ENCODE results near the gene ODF2L.
"Not testable (repeated sequence)": the region's sequence is repeated elsewhere in the genome, so short reads cannot be mapped to it uniquely, and the experiment has no call there.

ODF2L gene

DNA sequence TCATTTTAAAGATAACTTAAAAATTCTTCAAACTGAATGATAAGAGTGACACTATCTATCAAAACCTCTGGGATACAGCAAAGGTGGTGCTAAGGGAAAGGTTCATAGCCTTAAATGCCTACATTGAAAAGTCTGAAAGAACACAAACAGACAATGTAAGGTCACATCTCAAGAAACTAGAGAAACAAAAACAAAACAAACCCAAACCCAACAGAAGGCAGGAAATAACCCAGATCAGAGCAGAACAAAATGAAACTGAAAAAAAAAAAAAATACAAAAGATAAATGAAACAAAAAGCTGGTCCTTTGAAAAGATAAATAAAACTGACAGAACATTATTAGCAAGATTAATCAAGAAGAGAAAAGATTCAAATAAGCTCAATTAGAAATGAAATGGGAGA, 6.8 kb downstream of the ODF2L start:
- no peak for DNase-seq (ENCODE audit: low read depth, low spot score)
- no peak overlapping the region for H3K4me3 ChIP-seq (ENCODE audit: low read length)

DNA sequence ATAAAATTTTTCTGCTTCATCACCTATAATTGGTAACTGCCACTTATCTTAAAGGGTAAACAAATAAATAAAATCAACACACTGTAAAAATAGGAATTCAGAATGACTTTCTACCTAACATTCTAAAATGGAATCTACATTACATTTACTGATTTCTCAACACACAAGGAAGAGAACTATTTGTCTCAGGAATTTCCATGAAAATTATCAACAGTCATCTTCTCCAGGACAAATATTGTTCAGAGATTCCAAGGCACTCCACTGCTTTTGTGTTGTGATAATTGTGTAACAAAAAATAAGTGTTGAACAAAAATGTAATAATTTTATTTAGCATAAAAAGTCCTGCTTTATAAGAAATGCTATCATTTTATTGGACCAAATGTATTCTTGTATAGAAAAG, 7.3 kb downstream of the ODF2L start:
- DNase-seq (ENCODE audit: low read depth, low spot score): no peak
- no peak overlapping the region for H3K4me3 ChIP-seq (ENCODE audit: low read length)

DNA sequence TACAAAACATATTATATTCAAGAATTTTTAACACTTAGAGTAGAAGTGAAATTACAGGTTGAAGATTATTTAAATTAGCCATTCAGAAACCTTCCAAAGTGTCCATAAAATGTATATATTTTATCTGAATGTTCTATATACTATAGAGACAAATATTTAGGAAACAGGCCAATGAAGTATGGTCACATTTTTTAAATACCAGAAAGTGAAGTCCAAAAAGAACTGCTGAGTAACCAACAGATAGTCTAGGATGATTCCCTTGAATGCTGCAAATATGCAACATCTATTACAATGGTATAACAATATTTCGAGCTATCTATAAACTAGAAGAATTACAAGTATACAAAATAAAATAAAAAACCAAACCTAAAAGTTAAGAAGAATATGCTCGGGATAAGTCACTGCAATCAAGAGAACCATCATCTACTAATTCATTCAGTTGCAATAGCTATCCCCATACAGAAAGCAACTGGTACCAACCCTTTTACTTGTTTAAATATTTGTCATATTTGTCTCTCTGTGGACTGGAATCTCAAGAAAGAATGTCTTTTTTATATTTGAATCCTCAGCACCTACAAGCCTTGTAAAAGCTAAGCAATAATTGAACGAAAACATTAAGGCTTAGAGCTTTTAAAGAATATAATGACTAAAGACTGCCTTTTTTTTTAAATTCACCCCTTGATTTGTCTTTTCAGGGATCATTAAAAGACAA, 8.1 kb downstream of the ODF2L start:
- DNase-seq (ENCODE audit: low read depth, low spot score): no peak
- H3K4me3 ChIP-seq (ENCODE audit: low read length): no peak overlapping the region

DNA sequence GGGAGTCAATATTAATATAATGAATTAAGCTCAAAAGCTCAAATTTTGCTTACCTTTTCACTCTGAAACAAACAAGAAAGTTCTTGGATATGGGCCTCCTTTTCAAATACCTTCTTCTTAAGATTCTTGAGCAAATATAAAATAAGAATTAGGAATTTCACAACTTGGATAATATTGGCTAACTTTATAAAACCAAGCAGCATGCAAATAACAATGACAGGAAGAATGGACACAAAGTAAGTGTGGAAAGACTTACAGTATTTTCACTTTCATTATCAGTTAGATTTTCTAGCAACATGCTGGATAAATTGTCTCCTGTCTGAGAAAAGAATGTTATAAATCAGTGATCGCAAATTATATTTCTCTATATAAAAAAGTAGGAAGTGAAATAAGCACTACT, 13.2 kb downstream of the ODF2L start:
- no peak for DNase-seq (ENCODE audit: low read depth, low spot score)

DNA sequence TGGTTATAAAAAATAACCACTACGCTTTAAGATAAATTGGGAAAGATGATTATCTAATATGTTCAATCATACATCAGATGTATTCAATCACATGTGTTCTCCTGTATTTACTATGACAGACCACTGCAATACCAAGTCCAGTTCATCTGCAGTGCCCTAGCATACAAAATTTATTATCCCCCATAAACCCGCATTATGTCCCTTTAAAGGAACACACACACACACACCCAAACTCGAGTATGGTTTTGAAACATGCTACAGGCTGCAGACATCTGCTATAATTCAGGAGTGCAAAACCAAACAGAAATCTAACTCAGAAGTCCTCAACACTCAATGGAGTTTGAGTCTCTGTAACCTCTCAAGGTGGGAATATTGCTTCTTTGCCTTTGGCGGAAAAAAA, 14.9 kb downstream of the ODF2L start:
- DNase-seq (ENCODE audit: low read depth, low spot score): no peak

More for the DNA sequence above, 13.2 kb downstream of the ODF2L start:
- no peak overlapping the region for H3K4me3 ChIP-seq (ENCODE audit: low read length)

DNA sequence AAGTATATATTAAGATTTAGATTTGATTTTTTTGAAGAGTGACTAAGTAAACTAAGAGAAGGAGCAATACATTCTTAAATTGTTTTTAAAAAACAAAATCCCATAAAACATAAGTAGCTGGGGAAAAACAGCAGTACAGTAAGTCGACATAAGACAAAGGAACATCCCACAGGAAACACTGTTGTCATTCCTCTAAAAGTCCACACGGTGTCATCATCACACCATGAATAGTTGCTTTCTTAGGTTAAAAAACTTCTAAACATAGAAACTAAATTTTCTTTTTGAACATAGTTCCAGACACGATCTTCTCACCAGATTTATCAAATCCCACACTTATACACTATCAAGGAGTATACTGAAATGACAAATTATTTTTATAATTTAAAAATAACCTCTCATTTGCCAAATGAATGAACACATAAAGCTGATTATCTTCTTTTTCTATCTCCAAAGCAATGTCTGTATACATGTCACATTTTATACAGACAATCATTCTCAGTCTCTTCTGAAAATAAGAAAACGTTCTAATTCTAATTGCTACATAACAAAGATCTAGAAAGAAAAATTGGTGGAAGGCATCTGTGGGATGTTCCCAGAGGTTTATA, 15.8 kb downstream of the ODF2L start:
- H3K4me3 ChIP-seq (ENCODE audit: low read length): no peak overlapping the region
- DNase-seq (ENCODE audit: low read depth, low spot score): peak; percentile 68

More for the DNA sequence above, 14.9 kb downstream of the ODF2L start:
- H3K4me3 ChIP-seq (ENCODE audit: low read length): no peak overlapping the region

DNA sequence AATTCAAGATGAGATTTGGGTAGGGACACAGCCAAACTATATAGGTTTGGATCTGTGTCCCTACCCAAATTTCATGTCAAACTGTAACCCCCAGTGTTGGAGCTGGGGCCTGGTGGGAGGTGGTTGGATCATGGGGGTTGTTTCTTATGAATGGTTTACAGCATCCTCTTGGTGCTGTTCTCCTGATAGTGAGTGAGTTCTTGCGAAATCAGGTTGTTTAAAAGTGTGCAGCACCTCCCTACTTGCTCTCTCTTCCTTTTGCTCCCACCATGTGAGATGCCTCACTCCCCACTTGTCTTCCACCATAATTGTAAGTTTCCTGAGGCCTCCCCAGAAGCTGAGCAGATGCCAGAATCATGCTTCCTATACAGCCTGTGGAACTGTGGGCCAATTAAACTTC, 17.3 kb downstream of the ODF2L start:
- no peak for DNase-seq (ENCODE audit: low read depth, low spot score)
- no peak overlapping the region for H3K4me3 ChIP-seq (ENCODE audit: low read length)

DNA sequence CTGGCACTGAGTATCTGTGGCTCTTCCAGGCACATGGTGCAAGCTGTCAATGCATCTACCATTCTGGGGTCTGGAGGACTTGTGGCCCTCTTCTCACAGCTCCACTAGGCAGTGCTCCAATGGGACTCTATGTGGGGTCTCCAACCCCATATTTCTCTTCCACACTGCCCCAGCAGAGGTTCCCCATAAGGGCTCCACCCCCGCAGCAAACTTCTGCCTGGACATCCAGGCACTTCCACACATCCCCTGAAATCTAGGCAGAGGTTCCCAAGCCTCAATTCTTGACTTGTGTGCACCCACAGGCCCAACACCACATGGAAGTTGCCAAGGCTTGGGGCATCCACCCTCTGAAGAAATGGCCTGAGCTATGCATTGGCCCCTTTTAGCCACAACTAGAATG, 18.8 kb downstream of the ODF2L start:
- H3K4me3 ChIP-seq (ENCODE audit: low read length): no peak overlapping the region
- DNase-seq (ENCODE audit: low read depth, low spot score): no peak

DNA sequence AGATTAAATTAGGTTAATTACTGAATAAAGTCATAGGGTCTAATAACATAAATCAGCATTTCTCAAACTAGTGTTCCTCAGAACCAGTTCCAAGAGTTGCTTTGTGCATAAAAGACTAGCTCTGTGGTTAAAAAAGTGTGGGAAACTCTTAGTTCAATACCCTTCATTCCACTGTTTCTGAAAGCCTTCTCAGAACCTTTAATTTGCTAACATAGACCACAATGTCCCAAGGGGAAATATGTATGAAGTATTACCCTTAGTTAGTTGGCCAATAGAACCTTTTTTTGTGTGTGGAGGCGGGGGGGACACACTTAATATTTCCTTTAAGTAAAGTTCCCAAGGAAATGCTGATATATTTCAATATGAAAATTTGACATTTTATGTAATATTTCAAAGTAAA, 20.4 kb downstream of the ODF2L start:
- no peak for DNase-seq (ENCODE audit: low read depth, low spot score)
- no peak overlapping the region for H3K4me3 ChIP-seq (ENCODE audit: low read length)

DNA sequence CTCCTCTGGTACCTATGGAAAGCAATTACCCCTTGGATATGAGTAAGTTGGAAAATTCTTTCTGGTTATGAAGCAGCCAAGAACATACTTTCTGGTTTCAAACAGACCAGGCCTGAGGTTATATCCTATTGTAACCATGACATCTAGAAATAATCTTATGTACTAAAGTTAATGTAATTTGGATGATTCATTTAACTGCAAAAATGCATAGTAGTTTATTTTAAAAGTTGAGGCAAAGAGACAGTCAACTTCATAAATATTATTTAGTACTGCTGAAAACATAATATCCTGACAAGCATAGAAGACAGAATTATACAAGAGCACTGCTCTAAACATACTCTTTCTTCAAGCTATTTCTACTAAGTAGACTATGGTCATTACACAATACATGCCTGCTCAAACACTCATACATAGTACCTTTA, 25.5 kb downstream of the ODF2L start:
- H3K4me3 ChIP-seq (ENCODE audit: low read length): no peak overlapping the region
- no peak for DNase-seq (ENCODE audit: low read depth, low spot score)

DNA sequence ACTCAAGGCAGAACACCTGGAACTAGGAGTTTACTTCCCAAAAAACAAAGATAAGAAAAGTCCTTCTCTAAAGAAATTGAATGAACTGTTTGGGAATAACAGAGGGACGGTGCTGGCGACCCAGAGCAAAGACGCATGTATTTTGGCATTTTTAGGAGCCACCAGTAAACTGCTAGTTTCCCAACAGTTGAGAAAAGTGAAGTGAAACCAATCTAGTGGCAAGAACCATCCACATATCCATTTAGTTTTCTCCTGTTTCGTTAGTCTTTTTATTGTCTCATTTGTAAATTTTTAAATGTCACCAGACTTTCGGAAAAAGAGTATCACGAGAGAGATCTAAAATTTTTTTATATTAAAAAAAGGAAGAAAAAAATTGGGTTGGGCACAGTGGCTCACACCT, 30.2 kb downstream of the ODF2L start:
- no peak for DNase-seq (ENCODE audit: low read depth, low spot score)
- H3K4me3 ChIP-seq (ENCODE audit: low read length): no peak overlapping the region

DNA sequence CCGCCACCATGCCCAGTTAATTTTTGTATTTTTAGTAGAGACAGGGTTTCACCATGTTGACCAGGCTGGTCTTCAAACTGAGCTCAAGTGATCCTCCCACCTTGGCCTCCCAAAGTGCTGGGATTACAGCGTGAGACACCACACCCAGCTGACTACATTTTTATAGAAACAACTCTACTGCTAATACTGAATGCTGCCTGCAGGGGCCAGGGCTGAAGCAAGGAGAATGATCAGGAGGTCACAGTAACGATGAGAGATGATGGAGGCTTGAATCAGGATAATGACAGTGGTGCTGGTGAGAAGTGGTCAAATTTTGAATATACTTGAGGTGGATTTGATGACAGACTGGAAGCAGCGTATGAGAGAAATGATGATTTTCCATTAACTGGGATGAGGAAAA, 33.3 kb downstream of the ODF2L start:
- no peak for DNase-seq (ENCODE audit: low read depth, low spot score)
- no peak overlapping the region for H3K4me3 ChIP-seq (ENCODE audit: low read length)

DNA sequence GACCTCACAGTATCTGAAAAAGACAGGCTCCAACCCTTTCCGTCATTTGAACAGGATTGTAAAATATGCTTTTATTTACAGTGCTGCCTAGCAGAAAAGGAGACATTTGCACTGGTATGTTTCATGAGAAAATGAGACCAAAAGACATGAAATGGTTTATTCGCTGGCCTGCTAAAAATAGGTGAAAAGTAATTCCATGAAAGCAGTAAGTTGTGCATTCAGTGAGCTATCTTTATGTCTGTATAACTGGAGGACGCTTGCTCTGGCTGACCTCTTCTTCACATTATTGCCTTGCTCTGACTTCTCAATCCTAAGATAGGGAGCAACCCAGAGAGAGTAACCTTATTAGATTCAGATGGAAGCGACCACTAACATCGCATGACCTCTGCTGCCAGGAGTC, 38.3 kb downstream of the ODF2L start:
- DNase-seq (ENCODE audit: low read depth, low spot score): no peak
- no peak overlapping the region for H3K4me3 ChIP-seq (ENCODE audit: low read length)

DNA sequence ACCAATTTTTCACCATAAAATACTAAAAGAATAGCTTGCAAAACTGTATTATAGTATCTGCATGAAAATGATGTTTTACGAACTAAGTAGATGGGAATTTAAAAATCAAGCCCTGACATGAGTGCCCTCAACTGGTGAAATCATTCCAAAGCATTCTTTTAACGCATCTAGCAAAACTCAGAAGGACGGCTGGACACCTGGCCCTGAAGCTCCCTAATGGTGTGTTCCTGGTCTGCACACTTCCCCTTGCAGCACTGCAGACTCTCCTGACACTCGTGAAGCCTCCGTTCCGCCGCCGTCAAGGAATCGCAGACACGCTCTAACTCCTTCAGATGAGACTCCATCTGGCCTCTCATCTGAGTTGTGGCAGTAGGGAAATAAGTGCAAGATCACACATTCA, 39.9 kb downstream of the ODF2L start:
- DNase-seq (ENCODE audit: low read depth, low spot score): no peak

DNA sequence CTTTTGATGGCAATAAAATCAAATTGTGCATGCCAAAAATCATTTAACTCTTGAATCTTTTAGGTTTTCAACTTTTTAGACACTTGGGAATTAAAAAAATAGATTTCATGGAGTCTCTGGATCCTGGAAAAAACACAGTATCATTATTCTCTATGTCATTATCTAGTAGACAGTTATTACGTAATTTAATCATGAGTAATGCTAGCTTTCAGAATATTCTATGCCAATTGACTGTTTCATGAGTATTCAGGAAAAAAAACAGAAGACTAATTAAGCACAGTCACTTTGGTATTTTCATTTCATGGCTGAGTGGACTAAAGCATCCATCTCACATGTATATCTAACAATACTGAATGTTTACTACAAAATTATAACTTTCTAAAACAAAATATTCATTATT, 44.0 kb downstream of the ODF2L start:
- H3K4me3 ChIP-seq (ENCODE audit: low read length): no peak overlapping the region
- no peak for DNase-seq (ENCODE audit: low read depth, low spot score)

More for the DNA sequence above, 39.9 kb downstream of the ODF2L start:
- no peak overlapping the region for H3K4me3 ChIP-seq (ENCODE audit: low read length)

DNA sequence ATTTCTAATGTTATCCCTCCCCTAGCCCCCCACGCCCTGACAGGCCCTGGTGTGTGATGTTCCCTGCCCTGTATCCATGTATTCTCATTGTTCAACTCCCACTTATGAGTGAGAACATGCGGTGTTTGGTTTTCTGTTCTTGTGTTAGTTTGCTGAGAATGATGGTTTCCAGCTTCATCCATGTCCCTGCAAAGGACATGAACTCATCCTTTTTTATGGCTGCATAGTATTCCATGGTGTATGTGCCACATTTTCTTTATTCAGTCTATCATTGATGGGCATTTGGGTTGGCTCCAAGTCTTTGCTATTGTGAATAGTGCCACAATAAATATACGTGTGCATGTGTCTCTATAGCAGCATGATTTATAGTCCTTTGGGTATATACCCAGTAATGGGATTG, 45.9 kb downstream of the ODF2L start:
- not testable (repeated sequence) for H3K4me3 ChIP-seq (ENCODE audit: low read length); DNase-seq (ENCODE audit: low read depth, low spot score)

DNA sequence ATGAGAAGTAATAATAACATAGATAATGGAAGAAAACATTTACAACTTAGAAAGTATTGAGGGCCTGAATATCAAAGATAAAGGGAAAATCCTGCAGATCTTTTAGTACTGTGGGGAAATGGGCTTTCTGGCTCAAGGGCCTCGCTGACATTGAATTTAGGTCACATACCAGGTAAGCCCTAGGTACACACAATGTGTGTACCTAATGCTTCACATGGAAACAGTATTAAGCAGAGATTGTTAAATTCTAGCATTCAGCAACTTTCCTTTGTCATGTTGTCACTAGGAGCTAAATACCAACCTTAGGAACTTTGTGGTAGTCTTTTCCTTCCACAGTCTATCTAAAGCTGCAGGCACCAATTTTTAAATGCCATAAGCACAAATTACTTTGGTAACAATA, 49.7 kb downstream of the ODF2L start:
- no peak for DNase-seq (ENCODE audit: low read depth, low spot score)
- no peak overlapping the region for H3K4me3 ChIP-seq (ENCODE audit: low read length)

DNA sequence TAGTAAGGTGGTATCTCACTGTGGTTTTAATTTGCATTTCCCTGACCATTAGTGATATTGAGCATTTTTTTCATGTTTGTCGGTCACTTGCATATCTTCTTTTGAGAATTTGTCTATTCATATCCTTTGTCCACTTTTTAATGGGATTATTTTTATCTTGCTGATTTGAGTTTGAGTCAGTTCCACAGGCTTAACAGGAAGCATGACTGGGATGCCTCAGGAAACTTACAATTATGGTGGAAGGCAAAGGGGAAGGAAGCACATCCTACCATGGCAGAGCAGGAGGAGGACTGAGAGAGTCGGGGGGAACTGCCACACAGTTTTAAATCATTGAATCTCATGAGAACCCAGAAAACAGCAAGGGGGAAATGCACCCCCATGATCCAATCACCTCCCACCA, 51.1 kb downstream of the ODF2L start:
- no peak overlapping the region for H3K4me3 ChIP-seq (ENCODE audit: low read length)
- no peak for DNase-seq (ENCODE audit: low read depth, low spot score)

DNA sequence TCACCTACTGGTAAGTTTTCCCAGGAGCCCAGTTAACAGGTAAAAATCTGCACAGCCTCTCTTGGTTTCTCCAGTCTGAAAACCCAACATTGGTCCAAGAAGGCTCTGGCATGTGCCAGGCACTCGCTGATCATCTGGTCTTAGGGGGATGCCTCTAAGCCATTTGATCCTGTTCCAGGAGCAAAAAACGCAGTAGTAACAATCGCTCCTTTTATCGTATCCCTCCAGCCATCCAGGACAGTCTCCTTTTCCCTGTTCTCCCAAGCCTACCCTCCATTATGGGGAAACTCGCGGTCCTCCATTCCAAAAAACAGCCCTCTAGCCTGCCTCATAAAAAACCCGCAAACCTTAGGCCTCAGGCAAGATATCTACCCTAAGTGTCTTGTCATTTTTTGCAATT, 56.2 kb downstream of the ODF2L start:
- no peak for DNase-seq (ENCODE audit: low read depth, low spot score)
- H3K4me3 ChIP-seq (ENCODE audit: low read length): no peak overlapping the region

DNA sequence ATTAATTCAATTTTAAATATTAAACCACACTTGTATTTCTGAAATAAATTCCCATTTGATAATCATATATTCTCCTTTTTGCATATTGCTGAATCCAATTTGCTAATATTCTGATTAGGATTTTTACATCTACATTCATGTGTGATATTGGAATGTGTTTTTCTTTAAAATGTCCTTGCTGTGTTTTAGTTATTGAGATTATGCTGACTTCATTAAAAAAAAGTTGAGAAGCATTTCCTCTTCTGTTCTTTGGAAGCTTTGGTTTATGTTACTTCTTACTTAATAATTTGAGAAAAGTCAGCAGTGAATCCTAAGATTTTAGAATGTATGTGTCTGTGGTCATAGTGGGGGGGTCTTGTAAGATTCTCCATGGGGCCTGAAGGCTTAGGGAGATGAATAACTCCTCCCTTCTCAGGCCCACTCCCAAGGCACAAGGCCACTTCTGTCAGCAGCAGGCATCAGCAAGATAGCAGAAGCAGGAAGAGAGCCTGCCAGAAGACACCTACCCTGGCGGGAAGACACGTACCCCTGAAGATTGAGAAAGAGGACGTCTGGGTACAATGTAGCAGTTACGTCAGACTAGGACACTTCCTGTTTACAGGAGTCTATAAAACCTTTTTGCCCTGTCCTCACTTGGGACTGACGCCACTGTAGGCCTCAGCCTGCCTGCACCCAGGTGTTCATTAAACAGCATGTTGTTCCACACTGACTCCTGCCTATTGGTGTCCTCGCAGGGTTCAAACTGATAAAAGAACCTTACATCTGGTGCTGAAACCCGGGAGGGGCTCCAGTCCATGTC, 56.9 kb downstream of the ODF2L start:
- DNase-seq (ENCODE audit: low read depth, low spot score): no peak
- no peak overlapping the region for H3K4me3 ChIP-seq (ENCODE audit: low read length)

All from Jurkat, Clone E6-1 (cell line).